ENCODE measurements around the gene FKBP3.
"Not testable (repeated sequence)": the region's sequence is repeated elsewhere in the genome, so short reads cannot be mapped to it uniquely, and the experiment has no call there.

The FKBP3 gene

GRCh38 chr14:45145214-45145613, 10.9 kb upstream of the FKBP3 start:
- Histone ChIP-seq H3K27me3 (ENCODE audit: low read depth, low read length) (no peaks in the 10 kb centered on the region), H3K4me3 (ENCODE audit: low read length) (no peak overlapping the region), H4K20me1 (ENCODE audit: insufficient read depth, low read length) (no peaks in the 10 kb centered on the region), H3K4me2 (ENCODE audit: low read length) (peak overlapping the region; percentile 15), H3K79me2 (ENCODE audit: low read length) (peaks cover 44% of the 10 kb centered on the region), H3K36me3 (replicated peaks; ENCODE audit: low read depth, low read length) (peaks cover 8% of the 10 kb centered on the region), H3K27ac (ENCODE audit: low read length) (peak overlapping the region; percentile 71), H3K9ac (ENCODE audit: low read length) (no peak overlapping the region), H2AFZ (ENCODE audit: low read depth, low read length) (no peak overlapping the region), H3K9me3 (ENCODE audit: insufficient read depth, low read length) (no peaks in the 10 kb centered on the region), H3K4me1 (ENCODE audit: low read length) (peaks cover 26% of the 10 kb centered on the region)
- no peak for TF ChIP-seq CTCF (IDR thresholded peaks at IDR 0.05; ENCODE audit: low read depth, low read length)
- TF ChIP-seq EZH2phosphoT487 (IDR thresholded peaks at IDR 0.05; ENCODE audit: low read depth) = no peak

- Histone ChIP-seq H3K27me3 (ENCODE audit: low read depth, low read length) (no peaks in the 10 kb centered on the region), H3K4me1 (ENCODE audit: low read length) (peaks cover 26% of the 10 kb centered on the region), H3K4me3 (ENCODE audit: low read length) (no peak overlapping the region), H4K20me1 (ENCODE audit: insufficient read depth, low read length) (no peaks in the 10 kb centered on the region), H3K27ac (ENCODE audit: low read length) (peak overlapping the region; percentile 71), H3K4me2 (ENCODE audit: low read length) (peak overlapping the region; percentile 15), H2AFZ (ENCODE audit: low read depth, low read length) (no peak overlapping the region), H3K79me2 (ENCODE audit: low read length) (peaks cover 49% of the 10 kb centered on the region), H3K9me3 (ENCODE audit: insufficient read depth, low read length) (no peaks in the 10 kb centered on the region), H3K36me3 (replicated peaks; ENCODE audit: low read depth, low read length) (peaks cover 5% of the 10 kb centered on the region), H3K9ac (ENCODE audit: low read length) (no peak overlapping the region)
- no peak for TF ChIP-seq CTCF (IDR thresholded peaks at IDR 0.05; ENCODE audit: low read depth, low read length)
- TF ChIP-seq EZH2phosphoT487 (IDR thresholded peaks at IDR 0.05; ENCODE audit: low read depth) = no peak
These were observed 10.4 kb upstream of the FKBP3 start for GRCh38 chr14:45144658-45145057.

GRCh38 chr14:45142083-45142482, 7.8 kb upstream of the FKBP3 start:
- Histone ChIP-seq H3K79me2 (ENCODE audit: low read length) (peaks cover 69% of the 10 kb centered on the region), H3K4me1 (ENCODE audit: low read length) (peaks cover 42% of the 10 kb centered on the region), H3K9ac (ENCODE audit: low read length) (0 out of 2 replicates have a peak overlapping the region, but pooled peaks have one; percentile 2), H3K4me3 (ENCODE audit: low read length) (peak overlapping the region; percentile 51), H3K4me2 (ENCODE audit: low read length) (peak overlapping the region; percentile 63)
- not testable (repeated sequence) for H3K27ac ChIP-seq (ENCODE audit: low read length); H3K36me3 ChIP-seq (replicated peaks; ENCODE audit: low read depth, low read length); H2AFZ ChIP-seq (ENCODE audit: low read depth, low read length); H3K27me3 ChIP-seq (ENCODE audit: low read depth, low read length); H4K20me1 ChIP-seq (ENCODE audit: insufficient read depth, low read length); H3K9me3 ChIP-seq (ENCODE audit: insufficient read depth, low read length)

- peaks cover 44% of the 10 kb centered on the region for H3K4me1 ChIP-seq (ENCODE audit: low read length)
- H3K4me2 ChIP-seq (ENCODE audit: low read length) = no peak overlapping the region
- H3K9me3 ChIP-seq (ENCODE audit: insufficient read depth, low read length) = no peaks in the 10 kb centered on the region
- no peaks in the 10 kb centered on the region for H3K36me3 ChIP-seq (replicated peaks; ENCODE audit: low read depth, low read length)
- H3K27me3 ChIP-seq (ENCODE audit: low read depth, low read length) = no peaks in the 10 kb centered on the region
- TF ChIP-seq EZH2phosphoT487 (IDR thresholded peaks at IDR 0.05; ENCODE audit: low read depth) = no peak
- H3K4me3 ChIP-seq (ENCODE audit: low read length) = no peak overlapping the region
- no peak overlapping the region for H3K27ac ChIP-seq (ENCODE audit: low read length)
- H3K79me2 ChIP-seq (ENCODE audit: low read length) = peaks cover 82% of the 10 kb centered on the region
- no peak overlapping the region for H2AFZ ChIP-seq (ENCODE audit: low read depth, low read length)
- no peak overlapping the region for H3K9ac ChIP-seq (ENCODE audit: low read length)
- no peaks in the 10 kb centered on the region; the same call in 1 of the 2 replicates for H4K20me1 ChIP-seq (ENCODE audit: insufficient read depth, low read length)
These were observed 6.4 kb upstream of the FKBP3 start for GRCh38 chr14:45140661-45141187.

GRCh38 chr14:45136399-45136798, 2.1 kb upstream of the FKBP3 start:
- Histone ChIP-seq H3K4me3 (ENCODE audit: low read length) (peak overlapping the region; percentile 91), H3K9ac (ENCODE audit: low read length) (peak overlapping the region; percentile 82), H3K9me3 (ENCODE audit: insufficient read depth, low read length) (no peaks in the 10 kb centered on the region), H4K20me1 (ENCODE audit: insufficient read depth, low read length) (no peaks in the 10 kb centered on the region; the same call in 1 of the 2 replicates), H3K4me2 (ENCODE audit: low read length) (peak overlapping the region; percentile 74), H3K79me2 (ENCODE audit: low read length) (peaks cover 80% of the 10 kb centered on the region), H3K4me1 (ENCODE audit: low read length) (peaks cover 22% of the 10 kb centered on the region), H3K27me3 (ENCODE audit: low read depth, low read length) (no peaks in the 10 kb centered on the region), H2AFZ (ENCODE audit: low read depth, low read length) (no peak overlapping the region), H3K27ac (ENCODE audit: low read length) (peak overlapping the region; percentile 90), H3K36me3 (replicated peaks; ENCODE audit: low read depth, low read length) (no peaks in the 10 kb centered on the region)
- TF ChIP-seq EZH2phosphoT487 (IDR thresholded peaks at IDR 0.05; ENCODE audit: low read depth) (no peak), CTCF (IDR thresholded peaks at IDR 0.05; ENCODE audit: low read depth, low read length) (no peak)

Data from OCI-LY3 (cell line).